GM23248 (cell line): Measurements from ENCODE around the gene ZNF57. TPM values are rescaled to one million over a fixed set of nuclear protein-coding genes. Genes with fewer than 3 reads are reported as not detected.
"Not testable (repeated sequence)": the region's sequence is repeated elsewhere in the genome, so short reads cannot be mapped to it uniquely, and the experiment has no call there.

ENCODE experiments used
- DNase-seq: peaks from one replicate; pipeline ENCODE4 v3.0.0-alpha.2; 2015
- H2AFZ ChIP-seq: fragments of 200-600 bp; sonication (generic); 2 replicates; pipeline ENCODE4 v1.6.1; 2016; ENCODE audit warnings: antibody characterized with exemption
- H3F3A ChIP-seq: fragments of 200-600 bp; sonication (generic); 2 replicates; pipeline ENCODE4 v1.6.1; 2016; ENCODE audit warnings: mild to moderate bottlenecking, antibody characterized with exemption, mixed run types; ENCODE audit not compliant: insufficient read depth
- H3K27ac ChIP-seq: fragments of 200-600 bp; sonication (generic); 2 replicates; pipeline ENCODE4 v1.5.1; 2016; ENCODE audit warnings: mild to moderate bottlenecking
- H3K27me3 ChIP-seq: fragments of 200-600 bp; sonication (generic); replicated peaks from 2 replicates; pipeline ENCODE4 v1.6.1; 2016; ENCODE audit warnings: mild to moderate bottlenecking; ENCODE audit not compliant: insufficient read depth
- H3K36me3 ChIP-seq: fragments of 200-600 bp; sonication (generic); 2 replicates; pipeline ENCODE4 v1.6.1; 2016; ENCODE audit warnings: low read depth, mild to moderate bottlenecking
- H3K4me1 ChIP-seq: fragments of 200-600 bp; sonication (generic); 2 replicates; pipeline ENCODE4 v1.6.1; 2016; ENCODE audit warnings: mild to moderate bottlenecking; ENCODE audit not compliant: insufficient read depth
- H3K4me2 ChIP-seq: fragments of 200-600 bp; sonication (generic); one replicate; pipeline ENCODE4 v1.6.1; 2016; ENCODE audit warnings: mild to moderate bottlenecking; ENCODE audit not compliant: unreplicated experiment
- H3K4me3 ChIP-seq: fragments of 200-600 bp; sonication (generic); 2 replicates; pipeline ENCODE4 v1.5.1; 2016; ENCODE audit warnings: mild to moderate bottlenecking
- H3K79me2 ChIP-seq: fragments of 200-600 bp; sonication (generic); 2 replicates; pipeline ENCODE4 v1.6.1; 2016; ENCODE audit warnings: mild to moderate bottlenecking; ENCODE audit not compliant: insufficient read depth
- H3K9ac ChIP-seq: fragments of 200-600 bp; sonication (generic); 2 replicates; pipeline ENCODE4 v1.6.1; 2016; ENCODE audit warnings: mild to moderate bottlenecking
- H3K9me2 ChIP-seq: fragments of 200-600 bp; sonication (generic); 2 replicates; pipeline ENCODE4 v1.6.1; 2016; ENCODE audit warnings: mixed run types, mild to moderate bottlenecking, moderate library complexity; ENCODE audit not compliant: insufficient read depth
- H3K9me3 ChIP-seq: fragments of 200-600 bp; sonication (generic); one replicate; pipeline ENCODE4 v1.6.1; 2017; ENCODE audit warnings: low read depth
- H4K20me1 ChIP-seq: fragments of 200-600 bp; sonication (generic); 2 replicates; pipeline ENCODE4 v1.6.0; 2016; ENCODE audit not compliant: insufficient read depth
- EZH2 ChIP-seq: fragments of 200-600 bp; sonication (generic); IDR thresholded peaks from 2 replicates; pipeline ENCODE4 v1.6.1; 2018; ENCODE audit warnings: antibody characterized with exemption, mild to moderate bottlenecking; ENCODE audit not compliant: insufficient read depth, poor library complexity, severe bottlenecking
- EZH2phosphoT487 ChIP-seq: fragments of 200-600 bp; sonication (generic); IDR thresholded peaks from 2 replicates; pipeline ENCODE4 v1.6.1; 2018; ENCODE audit warnings: antibody characterized with exemption, moderate library complexity, mild to moderate bottlenecking, low read depth; ENCODE audit not compliant: insufficient read depth
- WGBS, 2 experiments: methylation state at CpG; one replicate each; pipeline ENCODE4 v1.1.6; 2015 to 2017; ENCODE audit warnings: low lambda C conversion rate in 2 of 2, low coverage in 1 of 2; ENCODE audit errors: missing lambda C conversion rate in 2 of 2; 5-methylcytosine and 5-hydroxymethylcytosine counted together
- in situ Hi-C: fragments of 300-500 bp; cut with MboI; formaldehyde crosslinking; loops from 2 replicates; pipeline ENCODE4 v1.15.0; 2020
- polyA plus RNA-seq: library from polyadenylated mRNA; unstranded; fragments of >200 nt; fragmentation: Nextera tagmentation; extraction: Ambion mirVana; gene quantifications from 2 replicates; pipeline ENCODE4 v1.2.1, GENCODE V29; 2016
- total RNA-seq: library from RNA; depleted of rRNA; stranded (reverse); fragments of >200 nt; shearing (Covaris generic); gene quantifications from 2 replicates; pipeline ENCODE4 v1.2.3, GENCODE V29; 2014; rRNA removed

The ZNF57 gene
- total and polyA plus RNA-seq, 2 experiments from 2014 or later = 1.7 to 1.9 TPM

DNA sequence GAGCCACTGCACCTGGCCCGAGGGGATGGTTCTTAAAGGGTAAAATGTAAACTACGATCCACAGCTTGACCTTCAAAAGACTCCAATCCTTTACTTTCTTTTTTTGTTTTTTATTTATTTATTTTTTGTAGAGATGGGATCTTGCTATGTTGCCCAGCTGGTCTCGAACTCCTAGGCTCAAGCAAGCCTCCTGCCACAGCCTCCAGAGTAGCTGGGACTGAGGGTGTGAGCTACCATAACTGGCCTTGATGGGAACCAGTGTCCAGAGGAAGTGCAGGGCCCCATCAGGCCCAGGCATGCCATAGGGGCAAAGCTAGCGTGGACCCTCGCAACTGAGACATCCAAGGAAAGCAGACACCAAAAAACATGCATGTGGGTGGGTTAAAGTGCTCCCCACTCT is 62.4 kb downstream of the ZNF57 start:
- no peak overlapping the region for H2AFZ ChIP-seq
- H3K27ac ChIP-seq = no peak overlapping the region
- in situ Hi-C loops = no loop called here
- H3K4me2 ChIP-seq = no peak overlapping the region
- H3F3A ChIP-seq = no peaks in the 10 kb centered on the region
- no peaks in the 10 kb centered on the region for H3K9me3 ChIP-seq
- no peaks in the 10 kb centered on the region for H3K27me3 ChIP-seq
- WGBS, 2 experiments = 91 to 94% methylated on average over 4 to 5 of the region's 5 CpGs
- H3K36me3 ChIP-seq = no peaks in the 10 kb centered on the region
- no peaks in the 10 kb centered on the region for H3K79me2 ChIP-seq
- H4K20me1 ChIP-seq = no peaks in the 10 kb centered on the region
- no peaks in the 10 kb centered on the region for H3K4me1 ChIP-seq
- no peak overlapping the region for H3K9ac ChIP-seq
- no peak for DNase-seq
- H3K4me3 ChIP-seq = no peak overlapping the region
- no peaks in the 10 kb centered on the region for H3K9me2 ChIP-seq
- TF ChIP-seq EZH2phosphoT487 = no peak
- no peak for TF ChIP-seq EZH2

DNA sequence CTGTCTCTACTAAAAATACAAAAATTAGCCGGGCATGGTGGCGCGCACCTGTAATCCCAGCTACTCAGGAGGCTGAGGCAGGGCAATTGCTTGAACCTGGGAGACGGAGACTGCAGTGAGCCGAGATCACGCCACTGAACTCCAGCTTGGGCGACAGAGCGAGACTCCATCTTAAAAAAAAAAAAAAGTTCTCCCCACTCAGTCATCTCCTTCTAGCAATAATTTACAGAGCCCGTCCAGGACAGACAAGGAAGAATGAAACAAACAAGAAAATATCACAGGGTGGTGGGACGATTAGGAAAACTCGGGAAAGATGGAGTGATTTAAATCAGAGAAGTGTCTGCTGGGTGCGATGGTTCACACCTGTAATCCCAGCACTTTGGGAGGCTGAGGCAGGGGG is 62.9 kb downstream of the ZNF57 start:
- in situ Hi-C loops = not testable (repeated sequence)

DNA sequence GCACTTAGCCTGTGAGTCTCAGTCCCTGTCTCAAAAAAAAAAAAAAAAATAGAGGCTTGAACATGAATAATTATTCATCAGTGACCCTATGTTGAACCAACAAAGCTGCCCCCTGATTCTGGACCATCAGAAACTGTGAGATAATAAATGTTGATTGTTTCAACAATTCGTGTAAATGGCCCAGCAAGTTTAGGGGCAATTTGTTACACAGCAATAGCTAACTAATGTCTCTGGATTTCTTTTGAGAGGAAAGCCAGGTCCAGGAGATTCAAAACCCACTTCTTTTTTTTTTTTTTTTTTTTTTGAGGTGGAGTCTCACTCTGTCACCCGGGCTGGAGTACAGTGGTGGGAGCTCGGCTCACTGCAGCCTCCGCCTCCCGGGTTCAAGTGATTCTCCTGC is 64.1 kb downstream of the ZNF57 start:
- Histone ChIP-seq H3F3A (no peaks in the 10 kb centered on the region), H3K9me3 (no peaks in the 10 kb centered on the region), H3K36me3 (no peaks in the 10 kb centered on the region), H3K27ac (no peak overlapping the region), H3K4me2 (no peak overlapping the region), H3K4me3 (no peak overlapping the region), H3K9me2 (no peaks in the 10 kb centered on the region), H3K79me2 (no peaks in the 10 kb centered on the region), H3K4me1 (no peaks in the 10 kb centered on the region), H2AFZ (no peak overlapping the region), H3K9ac (no peak overlapping the region), H3K27me3 (no peaks in the 10 kb centered on the region), H4K20me1 (no peaks in the 10 kb centered on the region)
- no peak for DNase-seq
- in situ Hi-C loops = no loop called here
- 92 to 97% methylated on average over 5 of the region's 5 CpGs for WGBS, 2 experiments
- TF ChIP-seq EZH2phosphoT487 (no peak), EZH2 (no peak)

More for the DNA sequence above, 62.9 kb downstream of the ZNF57 start:
- not testable (repeated sequence) for H3K9me2 ChIP-seq, H3K4me3 ChIP-seq, H2AFZ ChIP-seq, H3F3A ChIP-seq, H3K9ac ChIP-seq, H3K9me3 ChIP-seq, DNase-seq, H3K4me1 ChIP-seq, H3K36me3 ChIP-seq, H3K79me2 ChIP-seq, H3K4me2 ChIP-seq, H3K27me3 ChIP-seq, H3K27ac ChIP-seq, H4K20me1 ChIP-seq
- 69 to 72% methylated on average over 12 of the region's 12 CpGs for WGBS, 2 experiments

DNA sequence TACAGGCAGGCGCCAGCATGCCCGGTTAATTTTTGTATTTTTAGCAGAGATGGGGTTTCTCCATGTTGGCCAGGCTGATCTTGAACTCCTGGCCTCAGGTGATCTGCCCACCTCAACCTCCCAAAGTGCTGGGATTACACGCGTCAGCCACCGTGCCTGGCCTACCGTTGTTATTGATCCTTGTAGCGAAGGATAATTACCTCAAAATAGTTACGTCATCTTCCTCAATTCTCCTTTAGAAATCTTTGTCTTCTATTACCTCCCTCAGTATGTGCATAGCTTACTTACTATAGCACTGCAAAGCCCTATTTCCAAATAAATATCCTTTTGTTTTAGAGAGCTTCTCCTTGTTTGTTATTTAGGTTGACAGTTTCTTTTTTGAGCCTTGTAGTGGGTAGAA is 67.2 kb downstream of the ZNF57 start:
- no peaks in the 10 kb centered on the region for H3F3A ChIP-seq
- no peaks in the 10 kb centered on the region for H3K9me3 ChIP-seq
- H2AFZ ChIP-seq = no peak overlapping the region
- H3K9ac ChIP-seq = no peak overlapping the region
- no peaks in the 10 kb centered on the region for H3K4me1 ChIP-seq
- TF ChIP-seq EZH2phosphoT487 (no peak), EZH2 (no peak)
- no peak overlapping the region for H3K27ac ChIP-seq
- no peaks in the 10 kb centered on the region for H3K27me3 ChIP-seq
- H3K4me2 ChIP-seq = no peak overlapping the region
- no peaks in the 10 kb centered on the region for H4K20me1 ChIP-seq
- in situ Hi-C loops = no loop called here
- no peak overlapping the region for H3K4me3 ChIP-seq
- H3K79me2 ChIP-seq = no peaks in the 10 kb centered on the region
- WGBS, 2 experiments = 69 to 77% methylated on average over 8 of the region's 8 CpGs
- no peaks in the 10 kb centered on the region for H3K36me3 ChIP-seq
- DNase-seq = no peak
- H3K9me2 ChIP-seq = no peaks in the 10 kb centered on the region

Other genes with a start within 250 kb of the ZNF57 start
- 0.11 TPM in 1 of 2 replicates, not detected in the other for gene GNG7, start 198.2 kb upstream of the ZNF57 start, total RNA-seq
- gene GNG7, start 198.2 kb upstream of the ZNF57 start, polyA plus RNA-seq = 0.13 and 0.16 TPM in 2 replicates
- 4.9 and 5.9 TPM in 2 replicates for gene DIRAS1, start 179.6 kb upstream of the ZNF57 start, total RNA-seq
- gene DIRAS1, start 179.6 kb upstream of the ZNF57 start, polyA plus RNA-seq = 2.6 TPM in 2 replicates
- 38.4 and 50.9 TPM in 2 replicates for gene SLC39A3, start 160.9 kb upstream of the ZNF57 start, total RNA-seq
- gene SLC39A3, start 160.9 kb upstream of the ZNF57 start, polyA plus RNA-seq = 45.0 and 45.2 TPM in 2 replicates
- 56.1 and 57.5 TPM in 2 replicates for gene SGTA, start 117.7 kb upstream of the ZNF57 start, total RNA-seq
- gene SGTA, start 117.7 kb upstream of the ZNF57 start, polyA plus RNA-seq = 66.0 and 66.2 TPM in 2 replicates
- 136 and 153 TPM in 2 replicates for gene THOP1, start 115.4 kb upstream of the ZNF57 start, total RNA-seq
- 64.8 and 70.0 TPM in 2 replicates for gene THOP1, start 115.4 kb upstream of the ZNF57 start, polyA plus RNA-seq
- gene ZNF554, start 81.1 kb upstream of the ZNF57 start, total RNA-seq = 2.9 and 3.0 TPM in 2 replicates
- gene ZNF554, start 81.1 kb upstream of the ZNF57 start, polyA plus RNA-seq = 1.4 and 2.2 TPM in 2 replicates
- gene ZNF555, start 59.5 kb upstream of the ZNF57 start, total RNA-seq = 4.3 and 7.3 TPM in 2 replicates
- gene ZNF555, start 59.5 kb upstream of the ZNF57 start, polyA plus RNA-seq = 5.8 and 6.2 TPM in 2 replicates
- gene ZNF556, start 33.6 kb upstream of the ZNF57 start, total RNA-seq = not detected in 2 replicates
- gene ZNF556, start 33.6 kb upstream of the ZNF57 start, polyA plus RNA-seq = not detected in 2 replicates
- 0.76 and 1.1 TPM in 2 replicates for gene ZNF77, start 44.0 kb downstream of the ZNF57 start, total RNA-seq
- 1.2 TPM in 2 replicates for gene ZNF77, start 44.0 kb downstream of the ZNF57 start, polyA plus RNA-seq
- gene TLE6, start 76.6 kb downstream of the ZNF57 start, total RNA-seq = 0.13 and 0.65 TPM in 2 replicates
- gene TLE6, start 76.6 kb downstream of the ZNF57 start, polyA plus RNA-seq = 0.21 and 0.68 TPM in 2 replicates
- gene TLE2, start 128.4 kb downstream of the ZNF57 start, total RNA-seq = 4.3 and 10.1 TPM in 2 replicates
- gene TLE2, start 128.4 kb downstream of the ZNF57 start, polyA plus RNA-seq = 2.9 and 3.6 TPM in 2 replicates
- gene TLE5, start 161.6 kb downstream of the ZNF57 start, total RNA-seq = 254 and 337 TPM in 2 replicates
- 133 and 157 TPM in 2 replicates for gene TLE5, start 161.6 kb downstream of the ZNF57 start, polyA plus RNA-seq
- 69.9 and 99.3 TPM in 2 replicates for gene GNA11, start 193.4 kb downstream of the ZNF57 start, total RNA-seq
- gene GNA11, start 193.4 kb downstream of the ZNF57 start, polyA plus RNA-seq = 14.2 and 15.0 TPM in 2 replicates
- not detected in 2 replicates for gene GNA15, start 235.1 kb downstream of the ZNF57 start, total RNA-seq
- not detected in 2 replicates for gene GNA15, start 235.1 kb downstream of the ZNF57 start, polyA plus RNA-seq